DND-41 (cell line): Measurements from ENCODE around the gene HBA2.

Experiments
- ATAC-seq: fragments of 200-7000 bp; cut with Tn5 transposase; 3 replicates; pipeline ENCODE4 v1.9.1; 2021; ENCODE audit warnings: low read depth; ENCODE audit not compliant: insufficient read depth
- DNase-seq: peaks from one replicate; pipeline ENCODE4 v3.0.0-alpha.2; 2020
- H2AFZ ChIP-seq: 2 replicates; pipeline ENCODE4 v1.6.0; 2012; ENCODE audit warnings: low read depth, low read length
- H3K27ac ChIP-seq: 2 replicates; pipeline ENCODE4 v1.5.1; 2012; ENCODE audit warnings: low read length, inconsistent platforms
- H3K27me3 ChIP-seq: fragments of 200-600 bp; sonication (generic); 2 replicates; pipeline ENCODE4 v1.6.0; 2012; ENCODE audit warnings: low read length, mild to moderate bottlenecking, inconsistent platforms; ENCODE audit not compliant: insufficient read depth, poor library complexity
- H3K36me3 ChIP-seq: 2 replicates; pipeline ENCODE4 v1.5.1; 2012; ENCODE audit warnings: low read length, inconsistent platforms; ENCODE audit not compliant: insufficient read depth
- H3K4me1 ChIP-seq: 2 replicates; pipeline ENCODE4 v1.5.1; 2012; ENCODE audit warnings: mild to moderate bottlenecking, low read length; ENCODE audit not compliant: insufficient read depth
- H3K4me2 ChIP-seq: 2 replicates; pipeline ENCODE4 v1.6.0; 2012; ENCODE audit warnings: mild to moderate bottlenecking, moderate library complexity, low read length, inconsistent platforms; ENCODE audit not compliant: insufficient read depth
- H3K4me3 ChIP-seq, 2 experiments: fragments of 200-600 bp in 1 of 2; shearing (Covaris generic) in 1 of 2; 2 replicates each; pipeline ENCODE4 v1.5.1; 2012 to 2016; ENCODE audit warnings: inconsistent platforms in 2 of 2, low read length in 2 of 2, mild to moderate bottlenecking in 2 of 2, low read depth in 1 of 2, moderate library complexity in 1 of 2
- H3K79me2 ChIP-seq: 2 replicates; pipeline ENCODE4 v1.6.0; 2012; ENCODE audit warnings: low read length, inconsistent platforms; ENCODE audit not compliant: insufficient read depth
- H3K9ac ChIP-seq: 2 replicates; pipeline ENCODE4 v1.6.0; 2012; ENCODE audit warnings: low read depth, mild to moderate bottlenecking, inconsistent platforms, low read length, moderate library complexity
- H3K9me3 ChIP-seq: 2 replicates; pipeline ENCODE4 v1.5.1; 2012; ENCODE audit warnings: low read length, moderate library complexity, mild to moderate bottlenecking, inconsistent platforms; ENCODE audit not compliant: insufficient read depth, severe bottlenecking
- H4K20me1 ChIP-seq: 2 replicates; pipeline ENCODE4 v1.6.0; 2012; ENCODE audit warnings: low read length; ENCODE audit not compliant: insufficient read depth
- EZH2 ChIP-seq: IDR thresholded peaks from 3 replicates; pipeline ENCODE4 v1.6.1; 2012; ENCODE audit warnings: borderline replicate concordance, low read depth, mild to moderate bottlenecking, moderate library complexity, low read length, inconsistent platforms; ENCODE audit not compliant: severe bottlenecking
- TF ChIP-seq, protein P1 (sequence below): IDR thresholded peaks from 2 replicates; pipeline ENCODE4 v1.5.1; 2012; ENCODE audit warnings: borderline replicate concordance, low read length, moderate library complexity, mild to moderate bottlenecking; ENCODE audit not compliant: poor library complexity, severe bottlenecking; ENCODE audit errors: extremely low read depth

Gene HBA2

DNA sequence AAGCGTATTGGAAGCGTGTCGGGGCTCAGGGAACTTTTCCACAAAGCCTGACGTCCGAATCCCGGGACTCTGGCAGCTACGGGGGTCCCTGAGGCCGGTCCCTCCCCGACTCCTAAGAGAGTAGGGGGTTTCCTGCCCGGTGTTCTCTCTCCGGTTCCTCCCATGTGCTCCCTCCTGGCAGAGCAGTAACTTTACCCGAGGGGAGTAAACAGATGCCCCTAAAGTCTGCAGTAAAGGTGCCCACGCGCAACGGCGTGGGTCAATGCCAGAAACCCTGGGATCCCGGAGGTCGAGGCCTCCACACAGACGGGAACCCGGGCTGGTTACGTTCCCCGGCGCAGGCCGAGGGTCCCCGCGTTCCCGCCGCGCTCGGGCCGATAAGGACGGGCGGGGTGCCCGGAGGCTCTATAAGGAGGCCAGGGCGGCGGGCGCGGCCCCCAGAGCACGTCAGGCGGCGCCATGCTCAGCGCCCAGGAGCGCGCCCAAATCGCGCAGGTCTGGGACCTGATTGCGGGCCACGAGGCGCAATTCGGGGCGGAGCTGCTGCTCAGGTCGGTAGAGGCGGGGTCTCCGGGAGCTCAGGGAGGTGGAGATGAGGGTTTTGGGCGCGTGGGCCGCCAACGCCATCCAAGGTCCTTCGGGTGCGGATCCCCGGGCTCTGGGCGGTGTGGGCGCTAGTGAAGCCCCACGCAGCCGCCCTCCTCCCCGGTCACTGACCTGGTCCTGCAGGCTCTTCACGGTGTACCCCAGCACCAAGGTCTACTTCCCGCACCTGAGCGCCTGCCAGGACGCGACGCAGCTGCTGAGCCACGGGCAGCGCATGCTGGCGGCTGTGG lies 6.9 kb upstream of the HBA2 start, which contains the start of gene HBM:
TSS of gene HBM (plus strand) at position 440 of the 836 bp plus-strand sequence. CDS start at position 460, 20 bp downstream.
- no peak within 1 kb of the TSS for H3K27ac ChIP-seq
- no peak within 1 kb of the TSS for H3K4me2 ChIP-seq

DNA sequence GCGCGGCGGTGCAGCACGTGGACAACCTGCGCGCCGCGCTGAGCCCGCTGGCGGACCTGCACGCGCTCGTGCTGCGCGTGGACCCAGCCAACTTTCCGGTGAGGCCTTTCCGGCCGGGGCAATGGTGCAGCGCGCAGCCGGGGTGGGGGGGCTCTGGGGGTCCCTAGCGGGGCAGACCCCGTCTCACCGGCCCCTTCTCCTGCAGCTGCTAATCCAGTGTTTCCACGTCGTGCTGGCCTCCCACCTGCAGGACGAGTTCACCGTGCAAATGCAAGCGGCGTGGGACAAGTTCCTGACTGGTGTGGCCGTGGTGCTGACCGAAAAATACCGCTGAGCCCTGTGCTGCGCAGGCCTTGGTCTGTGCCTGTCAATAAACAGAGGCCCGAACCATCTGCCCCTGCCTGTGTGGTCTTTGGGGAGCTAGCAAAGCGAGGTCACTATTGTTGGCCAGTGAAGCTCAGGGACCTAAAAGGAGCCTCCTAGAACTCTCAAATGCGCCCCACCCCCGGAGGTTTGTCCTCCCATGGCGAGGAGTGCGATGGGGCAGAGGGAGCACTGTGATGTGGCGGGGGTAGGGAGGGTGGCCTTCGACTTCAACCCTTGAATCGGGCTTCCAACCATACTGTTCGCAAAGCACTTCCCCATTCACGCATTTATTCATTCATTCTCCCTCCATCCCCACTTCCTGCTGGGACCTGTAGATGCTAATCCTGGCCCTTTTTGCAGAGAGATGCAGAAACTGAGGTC lies 6.1 kb upstream of the HBA2 start:
- ATAC-seq (no peak), DNase-seq (no peak)
- Histone ChIP-seq H3K36me3 (no peaks in the 10 kb centered on the region), H3K27ac (no peak overlapping the region), H3K79me2 (no peaks in the 10 kb centered on the region), H3K4me3 (no peak overlapping the region), H3K9me3 (no peaks in the 10 kb centered on the region), H3K27me3 (no peaks in the 10 kb centered on the region), H2AFZ (no peak overlapping the region), H3K4me2 (no peak overlapping the region), H3K9ac (no peak overlapping the region), H4K20me1 (no peaks in the 10 kb centered on the region; the same call in 1 of the 2 replicates), H3K4me1 (no peaks in the 10 kb centered on the region)
- no peak for TF ChIP-seq EZH2
- TF ChIP-seq, protein P1, sequence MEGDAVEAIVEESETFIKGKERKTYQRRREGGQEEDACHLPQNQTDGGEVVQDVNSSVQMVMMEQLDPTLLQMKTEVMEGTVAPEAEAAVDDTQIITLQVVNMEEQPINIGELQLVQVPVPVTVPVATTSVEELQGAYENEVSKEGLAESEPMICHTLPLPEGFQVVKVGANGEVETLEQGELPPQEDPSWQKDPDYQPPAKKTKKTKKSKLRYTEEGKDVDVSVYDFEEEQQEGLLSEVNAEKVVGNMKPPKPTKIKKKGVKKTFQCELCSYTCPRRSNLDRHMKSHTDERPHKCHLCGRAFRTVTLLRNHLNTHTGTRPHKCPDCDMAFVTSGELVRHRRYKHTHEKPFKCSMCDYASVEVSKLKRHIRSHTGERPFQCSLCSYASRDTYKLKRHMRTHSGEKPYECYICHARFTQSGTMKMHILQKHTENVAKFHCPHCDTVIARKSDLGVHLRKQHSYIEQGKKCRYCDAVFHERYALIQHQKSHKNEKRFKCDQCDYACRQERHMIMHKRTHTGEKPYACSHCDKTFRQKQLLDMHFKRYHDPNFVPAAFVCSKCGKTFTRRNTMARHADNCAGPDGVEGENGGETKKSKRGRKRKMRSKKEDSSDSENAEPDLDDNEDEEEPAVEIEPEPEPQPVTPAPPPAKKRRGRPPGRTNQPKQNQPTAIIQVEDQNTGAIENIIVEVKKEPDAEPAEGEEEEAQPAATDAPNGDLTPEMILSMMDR = no peak

More for the DNA sequence above, 6.9 kb upstream of the HBA2 start, which contains the start of gene HBM:
- Histone ChIP-seq H3K36me3 (no peaks in the 10 kb centered on the region), H4K20me1 (no peaks in the 10 kb centered on the region; the same call in 1 of the 2 replicates), H3K27me3 (no peaks in the 10 kb centered on the region), H3K9me3 (no peaks in the 10 kb centered on the region), H2AFZ (no peak within 1 kb of the TSS), H3K4me1 (no peaks in the 10 kb centered on the region), H3K4me3 (no peak within 1 kb of the TSS), H3K9ac (no peak within 1 kb of the TSS), H3K79me2 (no peaks in the 10 kb centered on the region)
- ATAC-seq (no peak), DNase-seq (no peak)
- TF ChIP-seq, protein P1 = no peak
- TF ChIP-seq EZH2 = no peak

DNA sequence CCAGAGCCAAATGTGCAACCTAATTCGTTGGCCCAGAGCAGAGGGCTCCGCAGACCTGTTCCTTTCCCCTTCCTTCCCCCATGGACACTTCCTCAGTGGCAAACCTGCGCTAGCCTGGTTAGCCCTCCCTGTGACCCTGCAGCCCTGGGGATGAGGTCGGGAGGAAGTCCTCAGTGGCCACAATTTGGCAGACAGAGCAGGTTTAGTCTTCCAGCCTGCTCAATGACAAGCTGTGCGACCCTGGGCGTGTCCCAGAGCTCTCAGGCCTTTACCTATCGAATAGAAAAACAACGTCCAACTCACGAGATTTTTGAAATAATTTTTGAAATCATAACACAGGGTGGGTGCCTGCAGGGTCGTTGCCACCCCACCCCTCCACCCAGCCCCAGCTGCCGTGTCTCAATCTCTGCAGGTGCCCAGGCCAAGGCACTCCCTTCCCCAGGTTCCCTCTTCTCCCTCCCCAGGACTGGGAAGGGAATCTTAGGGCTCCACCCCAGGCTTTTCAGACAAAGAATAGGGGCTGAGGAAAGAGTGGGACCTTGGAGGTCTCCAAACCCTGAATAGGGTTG lies 5.5 kb upstream of the HBA2 start:
- H3K9me3 ChIP-seq = no peaks in the 10 kb centered on the region
- H3K27me3 ChIP-seq = no peaks in the 10 kb centered on the region
- H3K9ac ChIP-seq = no peak overlapping the region
- H3K4me2 ChIP-seq = no peak overlapping the region
- no peak overlapping the region for H3K4me3 ChIP-seq
- TF ChIP-seq EZH2 = no peak
- TF ChIP-seq, protein P1 = no peak
- no peaks in the 10 kb centered on the region; the same call in 1 of the 2 replicates for H4K20me1 ChIP-seq
- no peaks in the 10 kb centered on the region for H3K4me1 ChIP-seq
- no peak overlapping the region for H3K27ac ChIP-seq
- H3K36me3 ChIP-seq = no peaks in the 10 kb centered on the region
- DNase-seq (no peak), ATAC-seq (no peak)
- H2AFZ ChIP-seq = no peak overlapping the region
- H3K79me2 ChIP-seq = no peaks in the 10 kb centered on the region
